EH (cell line): ENCODE results near the gene DTX3.
"Not testable (repeated sequence)": the region's sequence is repeated elsewhere in the genome, so short reads cannot be mapped to it uniquely, and the experiment has no call there.

Experiments used
- DNase-seq: peaks from one replicate; pipeline ENCODE4 v3.0.0-alpha.2; 2015; ENCODE audit warnings: low read depth

Gene DTX3

DNA sequence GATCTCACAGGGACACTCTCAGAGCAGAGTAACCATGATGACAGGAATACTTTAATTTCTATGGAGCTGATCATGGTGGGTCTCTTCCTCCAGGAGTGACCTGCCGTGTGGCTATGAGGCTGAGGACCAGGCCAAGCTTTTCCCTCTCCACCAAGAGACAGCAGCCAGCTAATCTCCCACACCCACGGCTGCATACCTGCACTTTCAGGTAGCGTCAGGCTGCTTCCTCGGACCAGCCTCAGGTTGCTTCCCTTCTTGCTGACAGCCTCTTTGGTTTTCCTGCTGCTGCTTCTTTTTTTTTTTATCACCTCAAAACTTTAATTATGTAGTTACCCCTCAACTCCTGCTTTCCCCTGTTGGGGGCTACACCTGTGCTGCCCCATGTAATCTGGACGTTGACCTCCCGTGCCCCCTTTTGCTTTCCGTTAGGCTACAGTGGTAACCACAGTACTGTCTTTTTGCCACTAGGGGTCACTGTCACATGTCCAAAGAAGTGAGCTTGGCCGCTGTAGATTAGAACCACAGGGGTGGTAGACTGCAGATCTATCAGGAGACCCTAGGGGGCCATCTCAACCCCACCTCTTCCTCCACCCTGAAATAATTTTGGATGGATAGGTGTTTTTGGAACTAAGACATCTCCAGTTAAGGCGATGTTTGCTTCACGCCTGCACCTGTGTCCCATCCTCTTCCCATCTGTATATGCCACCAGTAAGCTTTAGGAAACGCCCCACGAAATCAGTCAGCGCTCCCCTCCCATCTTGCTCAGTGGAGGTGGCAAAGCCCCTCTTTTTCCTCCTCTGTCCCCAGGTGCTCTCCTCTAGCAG is 21.4 kb upstream of the DTX3 start:
- peak; percentile 81 for DNase-seq

DNA sequence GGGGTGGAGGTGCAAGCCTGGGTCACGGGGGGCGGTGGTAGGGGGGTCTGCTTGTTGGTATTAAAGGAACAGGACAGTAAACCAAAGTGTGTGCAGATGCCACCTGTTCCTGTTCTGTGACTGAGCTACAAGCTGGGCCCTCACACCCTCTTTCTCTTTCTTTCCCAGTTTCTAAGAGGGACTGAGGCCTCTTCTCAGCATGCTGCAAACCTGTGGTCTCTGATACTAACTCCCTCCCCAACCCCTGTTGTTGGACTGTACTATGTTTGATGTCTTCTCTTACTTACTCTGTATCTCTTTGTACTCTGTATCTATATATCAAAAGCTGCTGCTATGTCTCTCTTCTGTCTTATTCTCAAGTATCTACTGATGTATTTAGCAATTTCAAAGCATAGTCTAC is 20.6 kb upstream of the DTX3 start:
- DNase-seq: no peak

DNA sequence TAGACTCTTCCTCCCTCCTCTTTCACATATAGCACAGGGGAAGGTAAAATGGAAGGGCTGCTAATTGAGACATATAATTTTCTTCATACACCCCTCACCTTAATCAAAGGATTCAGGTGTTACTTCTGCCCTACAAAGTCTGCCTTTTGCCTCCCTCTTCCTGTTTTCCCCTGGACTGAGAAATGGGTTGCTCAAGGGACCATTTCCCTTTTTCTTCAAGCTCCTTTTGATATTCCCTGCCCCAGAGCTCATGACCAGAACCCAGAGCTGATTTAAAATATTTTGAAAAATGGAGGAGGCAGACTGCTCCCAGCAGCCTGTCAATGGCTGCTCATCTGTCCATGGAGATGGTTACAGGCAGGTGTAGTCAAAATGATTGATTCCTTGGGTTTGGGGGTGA is 19.9 kb upstream of the DTX3 start:
- DNase-seq: no peak

DNA sequence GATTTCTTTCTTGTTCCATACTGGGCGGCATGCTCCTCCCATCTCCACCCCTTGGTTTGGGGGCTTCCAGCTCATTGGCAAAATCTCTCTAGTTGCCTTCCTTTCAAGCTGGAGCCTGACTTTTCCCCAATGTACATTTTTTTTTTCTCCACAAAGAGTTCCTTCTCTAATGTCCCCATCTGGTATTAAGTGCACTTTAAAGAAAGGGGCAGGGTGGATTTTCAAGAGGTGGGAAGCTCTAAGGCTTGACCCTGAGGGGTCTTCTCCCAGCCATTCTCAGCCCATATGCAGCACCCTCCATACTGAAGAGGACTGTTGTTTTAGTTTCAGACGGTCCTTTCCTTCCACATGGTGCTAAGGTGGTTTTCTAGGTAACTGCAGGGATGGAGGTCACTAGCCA is 19.5 kb upstream of the DTX3 start:
- no peak for DNase-seq

DNA sequence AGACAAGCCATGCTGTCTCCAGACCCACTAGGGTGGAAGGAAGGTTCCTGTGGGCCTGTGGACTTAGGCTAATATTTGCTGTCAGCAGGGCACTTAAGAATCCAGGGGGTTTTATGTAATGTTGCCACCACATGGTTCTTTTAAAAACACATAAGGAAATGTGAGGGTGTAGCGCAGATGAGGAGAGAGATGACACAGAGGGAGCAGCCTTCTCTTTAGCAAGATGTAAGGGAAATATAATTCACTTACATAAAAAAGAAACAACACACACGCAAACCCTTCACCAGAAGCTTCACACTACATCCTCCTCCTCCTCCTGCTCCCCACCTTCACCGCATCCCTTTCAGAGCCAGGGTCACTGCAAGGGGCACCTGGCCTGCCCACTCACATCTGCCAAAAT is 18.5 kb upstream of the DTX3 start:
- DNase-seq: no peak

DNA sequence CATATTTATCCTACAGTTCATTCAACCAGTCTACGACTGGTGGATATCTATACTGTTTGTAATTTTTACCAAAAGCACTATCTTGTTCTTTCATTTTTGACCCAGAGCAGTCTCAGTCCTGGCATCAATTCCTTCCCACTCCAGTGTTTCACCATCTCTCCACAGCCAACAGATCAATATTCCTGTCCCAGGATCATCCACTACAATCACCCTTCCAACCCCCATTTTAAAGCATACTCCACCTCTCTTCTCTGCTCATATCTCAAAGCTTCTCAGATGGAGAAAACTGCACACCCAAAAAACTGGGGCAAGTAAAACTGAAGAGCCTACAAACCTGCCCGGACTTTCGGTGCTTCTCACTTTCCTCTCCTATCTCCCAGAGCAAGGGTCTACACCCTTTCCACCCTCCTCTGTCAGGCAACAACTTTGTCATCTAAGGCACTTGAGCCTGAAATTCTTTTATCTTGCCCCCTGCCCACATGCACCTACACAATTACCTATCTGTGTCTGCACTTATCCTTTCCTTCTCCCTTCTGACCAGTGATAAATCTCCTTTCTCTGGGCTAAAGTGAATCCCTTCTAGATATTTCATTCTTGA is 17.7 kb upstream of the DTX3 start:
- DNase-seq: no peak

DNA sequence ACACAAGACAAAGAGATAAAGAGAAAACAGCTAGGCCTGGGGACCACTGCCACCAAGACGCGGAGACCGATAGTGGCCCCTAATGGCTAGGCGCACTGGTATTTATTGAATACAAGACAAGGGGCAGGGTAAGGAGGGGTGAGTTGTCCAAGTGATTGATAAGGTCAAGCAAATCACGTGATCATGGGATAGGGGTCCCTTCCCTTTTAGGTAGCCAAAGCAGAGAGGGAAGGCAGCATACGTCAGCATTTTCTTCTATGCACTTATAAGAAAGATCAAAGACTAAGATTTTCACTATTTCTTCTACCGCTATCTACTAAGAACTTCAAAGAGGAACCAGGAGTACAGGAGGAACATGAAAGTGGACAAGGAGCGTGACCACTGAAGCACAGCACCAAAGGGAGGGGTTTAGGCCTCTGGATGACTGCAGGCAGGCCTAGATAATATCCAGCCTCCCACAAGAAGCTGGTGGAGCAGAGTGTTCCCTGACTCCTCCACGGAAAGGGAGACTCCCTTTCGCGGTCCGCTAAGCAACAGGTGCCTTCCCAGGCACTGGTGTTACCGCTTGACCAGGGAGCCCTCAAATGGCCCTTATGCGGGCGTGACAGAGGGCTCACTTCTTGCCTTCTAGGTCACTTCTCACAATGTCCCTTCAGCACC is 15.5 kb upstream of the DTX3 start:
- not testable (repeated sequence) for DNase-seq

DNA sequence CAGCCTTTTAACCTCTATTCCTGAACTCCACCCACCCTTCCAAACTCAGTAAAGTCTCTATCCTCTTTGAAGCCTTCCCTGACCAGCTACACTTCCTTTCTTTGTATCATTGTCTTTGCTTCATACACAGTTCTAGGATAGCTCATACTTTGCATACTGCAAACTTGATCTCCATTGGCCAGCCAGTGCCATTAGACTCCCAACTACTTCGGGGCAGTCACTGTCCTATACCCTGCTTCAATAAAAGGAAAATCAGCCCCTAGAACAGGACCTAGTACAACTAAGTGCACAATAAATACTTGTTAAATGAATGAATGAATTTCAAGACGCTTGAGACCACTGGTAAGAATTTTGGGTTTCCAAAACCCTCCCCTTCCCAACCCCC is 14.2 kb upstream of the DTX3 start:
- no peak for DNase-seq

DNA sequence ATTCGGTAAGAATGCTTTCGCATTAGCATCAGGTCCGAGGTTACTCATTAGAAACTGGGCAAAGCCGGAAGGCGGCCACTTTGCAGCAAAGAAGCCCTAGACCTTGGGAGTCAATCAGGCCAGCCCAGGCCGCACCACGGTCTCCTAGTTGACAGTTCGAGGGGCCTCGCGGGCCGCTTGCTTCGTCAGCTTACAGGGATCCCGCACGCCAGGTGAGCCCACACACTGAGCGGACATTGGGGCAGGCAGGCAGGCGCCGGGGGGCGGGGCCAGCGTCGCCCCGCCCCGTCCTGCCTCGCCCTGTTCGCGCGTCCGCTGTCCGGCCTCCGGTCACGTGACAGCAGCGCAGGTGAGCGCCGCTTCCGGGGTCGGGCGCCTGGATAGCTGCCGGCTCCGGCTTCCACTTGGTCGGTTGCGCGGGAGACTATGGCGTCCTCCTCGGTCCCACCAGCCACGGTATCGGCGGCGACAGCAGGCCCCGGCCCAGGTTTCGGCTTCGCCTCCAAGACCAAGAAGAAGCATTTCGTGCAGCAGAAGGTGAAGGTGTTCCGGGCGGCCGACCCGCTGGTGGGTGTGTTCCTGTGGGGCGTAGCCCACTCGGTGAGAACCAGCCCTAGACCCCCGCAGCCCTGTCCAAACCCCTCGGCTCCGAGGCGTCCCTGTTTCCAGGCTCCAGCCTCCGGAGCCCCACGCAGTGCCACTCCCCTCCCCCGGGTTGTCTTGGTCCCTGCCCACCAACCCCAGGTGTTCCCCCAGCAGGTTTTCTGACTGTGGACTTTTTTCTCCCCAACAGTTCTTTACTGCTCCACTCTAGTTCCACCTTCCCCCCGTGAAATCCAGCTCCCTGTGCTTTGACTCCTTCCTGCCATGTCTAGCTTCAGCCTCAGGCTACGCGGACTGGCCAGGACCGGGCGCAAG is 13.5 kb upstream of the DTX3 start, which contains the start of gene PIP4K2C:
Gene PIP4K2C (plus strand): TSS at position 329 of the 918 bp plus-strand sequence. CDS start 98 bp downstream, at position 427.
- peak; percentile 67 for DNase-seq

DNA sequence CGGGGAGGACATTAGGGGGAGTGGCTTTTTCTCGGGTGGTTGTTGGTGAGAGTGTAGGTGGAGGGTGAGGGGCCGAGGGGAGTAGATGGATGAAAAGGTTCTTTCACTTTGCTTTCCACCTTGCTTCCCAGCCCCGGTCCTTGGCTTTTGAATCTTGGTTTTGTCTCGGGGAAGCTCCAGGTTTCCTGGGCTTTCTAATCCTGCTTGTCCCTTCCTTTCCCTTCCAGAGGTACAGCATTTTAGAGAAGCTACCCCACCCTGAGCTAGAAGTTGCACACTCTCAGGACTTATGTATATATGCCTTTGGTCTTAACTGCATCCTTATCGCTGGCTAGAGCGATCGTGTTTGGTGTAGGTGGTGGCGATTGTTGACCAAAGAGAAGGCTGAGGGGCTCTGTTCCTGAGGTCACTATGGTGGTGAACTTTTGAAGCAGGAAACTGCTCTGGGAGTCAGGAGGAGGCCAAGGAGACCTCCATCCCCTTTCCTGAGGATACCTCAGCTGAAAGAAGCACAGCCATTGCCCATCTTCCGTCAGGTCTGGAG is 12.8 kb upstream of the DTX3 start:
- no peak for DNase-seq

DNA sequence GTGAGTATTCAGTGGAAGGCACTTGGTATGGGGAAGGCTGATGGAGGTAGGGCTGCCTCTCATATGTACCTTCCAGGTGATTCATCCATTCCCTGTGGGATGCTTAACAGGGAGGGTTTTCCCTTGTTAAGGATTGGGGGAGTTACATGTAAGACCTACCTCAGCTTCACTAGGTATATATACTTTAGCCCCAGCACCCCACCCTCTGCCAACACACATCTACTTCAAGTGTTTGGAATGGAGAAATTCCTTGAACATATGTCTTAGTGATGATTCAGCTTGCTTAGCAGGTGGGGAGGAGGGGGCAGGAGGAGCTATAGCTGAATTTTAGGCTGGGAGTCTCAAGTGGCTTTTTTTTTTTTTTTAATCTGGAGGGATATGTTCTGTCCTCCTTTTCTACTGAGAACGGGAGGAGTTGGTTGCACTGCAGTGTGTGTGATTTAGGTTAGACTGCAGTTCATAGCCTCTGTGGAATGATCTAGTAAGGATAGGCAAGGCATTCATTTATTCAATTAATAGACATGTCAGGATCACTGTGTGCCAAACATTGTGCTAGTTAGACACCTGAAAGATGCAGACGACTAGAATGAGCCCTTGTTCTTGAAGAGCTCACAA is 12.0 kb upstream of the DTX3 start:
- peak; percentile 33 for DNase-seq

DNA sequence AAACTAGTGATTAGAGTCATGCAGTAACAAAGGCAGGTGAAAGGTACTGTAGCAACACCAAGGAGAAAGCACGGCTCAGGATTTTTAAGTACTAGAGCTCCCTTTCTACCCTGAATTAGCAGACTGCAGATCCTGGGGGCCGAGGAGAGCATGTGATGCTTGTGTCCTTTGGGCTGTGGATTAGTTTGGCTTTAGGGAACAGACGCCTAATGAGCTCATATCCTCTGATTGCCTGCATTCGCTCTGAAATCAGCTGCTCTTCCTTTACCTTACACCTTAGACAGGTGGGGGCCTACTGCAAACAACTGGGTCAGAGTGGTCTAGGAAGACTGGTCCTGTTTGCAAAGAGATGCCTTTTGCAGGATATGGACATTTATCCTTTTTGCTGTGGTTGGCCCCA is 11.4 kb upstream of the DTX3 start:
- no peak for DNase-seq

DNA sequence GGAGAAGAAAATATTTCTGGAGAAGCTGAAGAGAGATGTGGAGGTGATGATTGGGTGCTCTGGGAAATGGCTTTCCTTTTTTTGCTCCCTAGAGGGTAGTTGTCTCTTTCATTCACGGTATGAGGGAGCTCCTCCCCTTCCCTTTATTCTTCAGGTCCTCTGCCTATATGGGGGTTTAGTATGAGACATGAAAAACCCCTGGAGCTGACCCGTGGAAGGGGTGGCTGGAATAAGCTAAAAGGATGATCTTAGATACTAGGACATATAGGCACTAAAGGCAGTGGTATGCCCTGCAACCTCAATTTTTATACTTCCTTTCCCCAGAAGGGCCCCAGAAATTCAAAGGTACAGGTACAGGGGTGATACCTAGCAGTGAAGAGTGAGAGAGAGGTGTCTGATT is 4.2 kb upstream of the DTX3 start:
- DNase-seq: no peak

DNA sequence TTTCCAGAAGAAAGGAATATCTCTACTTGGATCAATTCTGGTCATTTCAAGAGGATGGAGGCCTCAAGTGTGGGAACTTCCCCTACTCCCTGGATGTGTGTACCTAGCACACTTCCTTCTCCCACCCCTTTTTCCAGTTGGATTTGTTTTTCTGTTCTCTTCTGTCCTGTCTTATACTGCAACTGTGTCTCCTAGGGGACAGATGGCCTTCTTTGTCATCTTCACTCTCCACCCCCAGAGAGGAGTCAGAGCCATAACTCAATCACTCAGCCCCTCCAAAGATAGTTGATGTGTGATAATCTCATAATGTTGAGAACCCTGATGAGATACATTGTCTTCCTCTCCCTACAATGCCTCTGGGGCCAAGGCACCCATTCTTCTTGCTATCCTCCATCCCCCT is 2.1 kb upstream of the DTX3 start:
- DNase-seq: no peak

DNA sequence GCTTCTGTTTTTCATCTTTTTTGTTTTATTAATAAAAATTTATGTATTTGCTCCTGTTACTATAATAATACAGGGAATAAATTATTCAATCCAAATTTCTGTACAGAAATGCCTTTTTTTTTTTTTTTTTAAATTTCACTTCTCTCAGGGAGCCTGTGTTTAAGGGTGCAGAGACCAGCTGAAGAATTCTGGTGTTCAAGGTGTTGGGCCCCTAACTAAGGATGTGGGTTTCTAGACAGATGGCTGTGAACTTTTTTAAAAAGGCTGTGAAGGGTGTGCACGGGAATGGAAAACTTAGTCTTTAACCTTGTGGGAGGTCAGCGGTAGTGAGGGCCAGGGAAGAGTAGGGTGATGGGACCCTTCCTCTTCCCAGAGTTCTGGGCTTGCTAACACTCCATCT is 1.3 kb upstream of the DTX3 start:
- no peak for DNase-seq

DNA sequence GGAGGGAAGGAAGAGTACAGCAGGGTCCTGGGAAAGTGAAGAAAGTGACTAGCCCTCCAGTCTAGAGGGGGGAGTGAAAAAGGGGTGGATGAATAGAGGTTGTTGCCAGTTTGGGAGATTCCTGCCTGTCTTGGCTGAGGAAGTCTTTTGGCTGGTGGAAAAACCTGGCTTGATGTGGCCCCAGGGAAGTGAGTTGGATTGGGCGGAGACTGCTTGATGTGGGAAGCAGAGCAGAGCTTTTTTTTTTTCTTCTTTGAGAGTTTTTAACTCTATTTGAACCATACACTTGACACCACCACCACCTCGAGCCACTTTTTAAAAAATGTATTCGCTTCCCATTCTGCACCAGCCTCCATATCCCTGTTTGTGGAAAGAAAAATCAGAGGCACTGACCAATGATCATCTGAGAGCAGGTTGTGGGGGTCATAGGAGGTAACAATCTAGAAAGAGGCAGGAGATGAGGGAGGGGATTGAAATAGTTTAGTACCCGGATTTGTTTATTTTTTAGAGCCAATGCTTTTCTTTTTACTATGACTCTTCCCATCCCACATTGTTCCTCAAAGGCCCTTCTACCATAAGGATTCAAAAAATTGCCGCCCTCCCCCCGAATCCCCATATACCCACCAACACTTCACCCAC is 690 bp upstream of the DTX3 start:
- peak; percentile 63 for DNase-seq

DNA sequence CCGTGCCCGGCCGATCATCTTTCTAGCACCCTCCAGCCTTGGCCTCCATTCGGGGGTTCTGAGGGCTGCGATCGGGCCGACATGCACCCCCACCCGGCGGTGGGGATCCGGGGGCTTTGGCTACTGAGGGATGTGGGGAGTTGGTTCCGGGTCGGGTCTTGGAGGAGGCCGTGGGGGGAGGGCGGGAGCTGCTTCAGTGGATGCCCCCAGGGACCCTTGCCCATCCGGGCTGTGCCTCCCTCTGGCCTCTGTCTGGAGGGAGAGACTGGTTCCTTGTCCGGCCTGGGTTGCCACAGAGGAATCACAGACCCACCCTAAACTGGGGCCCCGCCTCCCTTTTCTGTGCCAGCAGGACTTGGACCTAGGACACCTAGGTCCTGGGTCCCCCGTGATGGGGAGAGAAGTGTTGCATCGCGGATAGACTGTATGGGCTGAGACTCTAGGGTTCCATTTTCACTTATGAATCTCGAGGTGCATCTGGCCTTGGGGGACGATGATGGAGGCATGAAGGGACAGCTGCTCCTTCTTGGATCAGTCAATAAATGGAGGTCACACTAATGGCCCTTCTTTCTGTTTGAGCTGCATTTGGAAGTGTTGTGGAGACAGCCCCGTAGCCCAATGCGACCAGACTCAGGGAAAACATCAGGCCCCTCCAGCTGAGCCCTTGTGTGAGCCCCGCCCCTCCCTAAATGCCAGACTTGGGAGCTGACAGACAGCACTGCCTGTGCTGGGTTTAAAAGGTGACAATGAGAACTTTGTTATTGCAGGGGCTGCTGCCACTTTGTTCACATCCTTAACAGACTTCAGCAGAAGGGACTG is 577 bp downstream of the DTX3 start:
- DNase-seq: peak; percentile 40

DNA sequence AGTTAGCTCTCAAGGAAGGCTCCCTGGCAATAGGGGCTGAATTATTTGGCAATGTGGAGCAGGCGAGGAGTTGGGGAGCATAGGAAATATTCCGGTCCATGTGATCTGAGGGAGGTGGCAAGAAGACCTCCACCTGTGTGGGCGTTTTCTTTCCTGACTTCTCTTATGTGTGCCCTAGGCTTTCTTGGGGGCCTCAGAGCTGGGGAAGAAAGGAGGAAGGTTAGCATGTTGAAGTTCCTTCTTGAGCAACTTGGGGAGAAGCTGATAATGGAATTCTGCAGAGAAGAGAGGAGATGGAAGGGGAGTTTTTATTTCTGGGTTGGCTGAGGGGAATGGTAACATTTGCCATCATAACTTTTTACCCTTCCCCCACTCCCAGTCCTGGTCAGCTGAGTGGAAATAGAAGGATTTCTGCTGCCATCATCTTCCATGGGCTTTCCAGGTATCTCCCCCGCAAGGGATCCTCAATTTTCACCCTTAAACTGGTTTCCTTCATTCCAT is 1.2 kb downstream of the DTX3 start:
- no peak for DNase-seq

DNA sequence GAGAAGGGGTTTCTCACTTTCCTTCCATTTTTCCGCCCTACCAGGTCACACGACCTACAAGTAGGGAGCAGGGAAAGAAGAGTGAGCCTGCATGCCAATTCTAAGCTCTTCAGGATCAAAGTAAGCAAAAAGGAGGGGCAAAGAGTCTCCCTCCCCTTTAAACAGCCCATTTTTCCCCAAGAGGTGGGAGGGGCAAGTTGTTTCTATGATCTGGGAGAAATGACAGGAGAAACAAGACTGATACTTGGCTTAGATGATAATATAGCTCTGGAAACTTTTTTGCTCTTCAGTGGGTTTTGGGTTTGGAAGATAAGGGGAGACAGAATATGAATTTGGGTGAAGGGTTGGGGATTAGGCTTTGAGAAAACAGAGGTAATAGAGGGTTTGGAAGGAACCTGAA is 1.8 kb downstream of the DTX3 start:
- DNase-seq: no peak

DNA sequence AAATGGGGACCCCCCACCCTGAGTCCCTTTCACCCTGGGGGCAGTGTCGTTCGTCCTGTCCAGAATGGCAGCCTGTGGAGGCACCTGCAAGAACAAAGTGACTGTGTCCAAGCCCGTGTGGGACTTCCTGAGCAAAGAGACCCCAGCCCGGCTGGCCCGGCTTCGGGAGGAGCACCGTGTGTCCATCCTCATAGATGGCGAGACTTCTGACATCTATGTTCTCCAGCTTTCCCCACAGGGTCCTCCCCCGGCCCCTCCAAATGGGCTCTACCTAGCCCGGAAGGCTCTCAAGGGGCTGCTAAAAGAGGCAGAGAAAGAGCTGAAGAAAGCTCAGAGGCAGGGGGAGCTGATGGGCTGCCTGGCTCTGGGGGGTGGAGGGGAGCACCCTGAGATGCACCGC is 2.2 kb downstream of the DTX3 start:
- no peak for DNase-seq
